GM23338 (cell line): ENCODE data around the gene SDR42E2. TPM values are rescaled to one million over a fixed set of nuclear protein-coding genes. Genes with fewer than 3 reads are reported as not detected.

Experiments used
- ATAC-seq: fragments of 200-7000 bp; cut with Tn5 transposase; 3 replicates; pipeline ENCODE4 v1.9.1; 2020
- DNase-seq: peaks from one replicate; pipeline ENCODE4 v3.0.0-alpha.2; 2015; ENCODE audit warnings: low spot score
- H2AFZ ChIP-seq: fragments of 200-600 bp; sonication (generic); 2 replicates; pipeline ENCODE4 v1.8.0; 2016; ENCODE audit warnings: antibody characterized with exemption, mild to moderate bottlenecking, moderate library complexity
- H3F3A ChIP-seq: fragments of 200-600 bp; sonication (generic); replicated peaks from 2 replicates; pipeline ENCODE4 v1.8.0; 2017; ENCODE audit warnings: antibody characterized with exemption, mixed run types, low read depth
- H3K27ac ChIP-seq: fragments of 200-600 bp; sonication (generic); 2 replicates; pipeline ENCODE4 v1.6.1; 2016; ENCODE audit warnings: low read depth
- H3K27me3 ChIP-seq: fragments of 200-600 bp; sonication (generic); 2 replicates; pipeline ENCODE4 v1.8.0; 2016; ENCODE audit warnings: mild to moderate bottlenecking, mixed run types, moderate library complexity; ENCODE audit not compliant: insufficient read depth
- H3K36me3 ChIP-seq: fragments of 200-600 bp; sonication (generic); 2 replicates; pipeline ENCODE4 v1.8.0; 2016; ENCODE audit warnings: mild to moderate bottlenecking; ENCODE audit not compliant: insufficient read depth
- H3K4me1 ChIP-seq: fragments of 200-600 bp; sonication (generic); 2 replicates; pipeline ENCODE4 v1.8.0; 2016; ENCODE audit warnings: mild to moderate bottlenecking, moderate library complexity; ENCODE audit not compliant: insufficient read depth
- H3K4me2 ChIP-seq: fragments of 200-600 bp; sonication (generic); 2 replicates; pipeline ENCODE4 v1.7.1; 2017; ENCODE audit warnings: mixed run types
- H3K4me3 ChIP-seq: fragments of 200-600 bp; sonication (generic); 2 replicates; pipeline ENCODE4 v1.6.1; 2016; ENCODE audit warnings: mixed run types
- H3K79me2 ChIP-seq: fragments of 200-600 bp; sonication (generic); replicated peaks from 2 replicates; pipeline ENCODE4 v1.8.0; 2017; ENCODE audit warnings: mild to moderate bottlenecking; ENCODE audit not compliant: insufficient read depth
- H3K9me2 ChIP-seq: fragments of 200-600 bp; sonication (generic); 2 replicates; pipeline ENCODE4 v1.8.0; 2017; ENCODE audit not compliant: insufficient read depth
- H4K20me1 ChIP-seq: fragments of 200-600 bp; sonication (generic); replicated peaks from 2 replicates; pipeline ENCODE4 v1.8.0; 2017; ENCODE audit warnings: mild to moderate bottlenecking; ENCODE audit not compliant: insufficient read depth
- H3K27ac Mint-ChIP-seq: 2 replicates; pipeline ENCODE4 v1.8.0; 2020; ENCODE audit warnings: inconsistent platforms, mild to moderate bottlenecking, moderate library complexity, mixed read lengths
- H3K27me3 Mint-ChIP-seq: 3 replicates; pipeline ENCODE4 v1.8.0; 2022; ENCODE audit warnings: low read depth, mild to moderate bottlenecking, moderate library complexity, mixed read lengths, inconsistent platforms; ENCODE audit not compliant: insufficient read depth, poor library complexity
- H3K36me3 Mint-ChIP-seq: 3 replicates; pipeline ENCODE4 v1.8.0; 2021; ENCODE audit warnings: low read depth, mild to moderate bottlenecking, inconsistent platforms, moderate library complexity, mixed read lengths
- H3K4me1 Mint-ChIP-seq: 3 replicates; pipeline ENCODE4 v1.8.0; 2020; ENCODE audit warnings: mild to moderate bottlenecking, inconsistent platforms, mixed read lengths
- H3K4me3 Mint-ChIP-seq: 3 replicates; pipeline ENCODE4 v1.8.0; 2021; ENCODE audit warnings: moderate library complexity, mild to moderate bottlenecking, inconsistent platforms, mixed read lengths
- H3K9me3 Mint-ChIP-seq: 3 replicates; pipeline ENCODE4 v1.8.0; 2020; ENCODE audit warnings: moderate library complexity, mild to moderate bottlenecking, inconsistent platforms, mixed read lengths
- POLR2AphosphoS5 ChIP-seq: IDR thresholded peaks from 2 replicates; pipeline ENCODE4 v1.6.1; 2016; ENCODE audit warnings: antibody characterized with exemption, low read depth
- STAT1 ChIP-seq: IDR thresholded peaks from one replicate; pipeline ENCODE4 v1.6.1; 2016; ENCODE audit warnings: antibody characterized with exemption; ENCODE audit not compliant: unreplicated experiment
- ZNF462 ChIP-seq: fragments of 250-450 bp; sonication (Bioruptor Pico); IDR thresholded peaks from 2 replicates; pipeline ENCODE4 v1.5.0; 2020; ENCODE audit warnings: mild to moderate bottlenecking, moderate library complexity
- polyA plus RNA-seq: library from polyadenylated mRNA; unstranded; fragments of >200 nt; fragmentation: Nextera tagmentation; extraction: Ambion mirVana; gene quantifications from 2 replicates; pipeline ENCODE4 v1.2.1, GENCODE V29; 2016
- total RNA-seq: library from RNA; depleted of rRNA; stranded (reverse); fragments of >200 nt; shearing (Covaris generic); gene quantifications from 2 replicates; pipeline ENCODE4 v1.2.3, GENCODE V29; 2014
- TF ChIP-seq, protein P1 (sequence below): IDR thresholded peaks from one replicate; pipeline ENCODE4 v1.6.1; 2018; ENCODE audit warnings: antibody characterized with exemption; ENCODE audit not compliant: unreplicated experiment
- TF ChIP-seq, protein P2 (sequence below), 2 experiments: fragments of 200-600 bp in 1 of 2; sonication (generic) in 1 of 2; conservative IDR thresholded peaks; 2 replicates each; pipeline versions ENCODE4 v1.5.1 to v1.6.1; 2016 to 2017; ENCODE audit warnings: antibody characterized with exemption in 2 of 2, low read depth in 2 of 2, mild to moderate bottlenecking in 2 of 2, moderate library complexity in 1 of 2

The SDR42E2 gene
- total and polyA plus RNA-seq, 2 experiments from 2014 or later: 0.15 TPM; not detected in 1

GRCh38 chr16:22162656-22163009 is 327 bp downstream of the SDR42E2 start (continued):
- no peak for TF ChIP-seq ZNF462 (CRISPR knock-in tag)
- no peak for TF ChIP-seq POLR2AphosphoS5
- TF ChIP-seq, protein P1, sequence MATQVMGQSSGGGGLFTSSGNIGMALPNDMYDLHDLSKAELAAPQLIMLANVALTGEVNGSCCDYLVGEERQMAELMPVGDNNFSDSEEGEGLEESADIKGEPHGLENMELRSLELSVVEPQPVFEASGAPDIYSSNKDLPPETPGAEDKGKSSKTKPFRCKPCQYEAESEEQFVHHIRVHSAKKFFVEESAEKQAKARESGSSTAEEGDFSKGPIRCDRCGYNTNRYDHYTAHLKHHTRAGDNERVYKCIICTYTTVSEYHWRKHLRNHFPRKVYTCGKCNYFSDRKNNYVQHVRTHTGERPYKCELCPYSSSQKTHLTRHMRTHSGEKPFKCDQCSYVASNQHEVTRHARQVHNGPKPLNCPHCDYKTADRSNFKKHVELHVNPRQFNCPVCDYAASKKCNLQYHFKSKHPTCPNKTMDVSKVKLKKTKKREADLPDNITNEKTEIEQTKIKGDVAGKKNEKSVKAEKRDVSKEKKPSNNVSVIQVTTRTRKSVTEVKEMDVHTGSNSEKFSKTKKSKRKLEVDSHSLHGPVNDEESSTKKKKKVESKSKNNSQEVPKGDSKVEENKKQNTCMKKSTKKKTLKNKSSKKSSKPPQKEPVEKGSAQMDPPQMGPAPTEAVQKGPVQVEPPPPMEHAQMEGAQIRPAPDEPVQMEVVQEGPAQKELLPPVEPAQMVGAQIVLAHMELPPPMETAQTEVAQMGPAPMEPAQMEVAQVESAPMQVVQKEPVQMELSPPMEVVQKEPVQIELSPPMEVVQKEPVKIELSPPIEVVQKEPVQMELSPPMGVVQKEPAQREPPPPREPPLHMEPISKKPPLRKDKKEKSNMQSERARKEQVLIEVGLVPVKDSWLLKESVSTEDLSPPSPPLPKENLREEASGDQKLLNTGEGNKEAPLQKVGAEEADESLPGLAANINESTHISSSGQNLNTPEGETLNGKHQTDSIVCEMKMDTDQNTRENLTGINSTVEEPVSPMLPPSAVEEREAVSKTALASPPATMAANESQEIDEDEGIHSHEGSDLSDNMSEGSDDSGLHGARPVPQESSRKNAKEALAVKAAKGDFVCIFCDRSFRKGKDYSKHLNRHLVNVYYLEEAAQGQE: no peak

DNA sequence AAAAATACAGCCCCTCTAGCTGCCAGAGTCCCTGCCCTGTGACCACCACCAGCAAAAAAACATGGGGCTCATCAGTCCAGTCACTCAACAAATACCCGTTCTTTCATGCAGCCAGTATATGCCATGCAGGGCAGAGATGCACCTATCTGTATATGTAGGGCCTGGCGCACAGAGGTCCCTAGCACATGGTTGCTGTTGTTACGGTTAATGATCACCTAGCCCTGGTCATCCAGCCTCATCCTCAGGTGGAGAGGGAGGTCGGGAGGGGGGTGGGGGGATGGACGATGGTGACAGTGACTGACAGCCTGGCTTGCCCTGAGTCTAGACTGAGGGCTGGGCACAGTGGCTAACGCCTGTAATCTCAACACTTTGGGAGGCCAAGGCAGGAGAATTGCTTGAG is 1.5 kb downstream of the SDR42E2 start:
- no peak overlapping the region for H3K27ac ChIP-seq
- peaks cover 8% of the 10 kb centered on the region; the same call in 1 of the 2 replicates for H3K9me2 ChIP-seq
- H3K79me2 ChIP-seq: no peaks in the 10 kb centered on the region
- Mint-ChIP-seq H3K4me1 (no peaks in the 10 kb centered on the region), H3K36me3 (peaks cover 4% of the 10 kb centered on the region; the same call in 2 of the 3 replicates), H3K9me3 (no peaks in the 10 kb centered on the region; the same call in 2 of the 3 replicates), H3K27ac (no peak overlapping the region), H3K27me3 (peaks cover 5% of the 10 kb centered on the region), H3K4me3 (no peak overlapping the region)
- ATAC-seq (no peak), DNase-seq (no peak)
- H4K20me1 ChIP-seq: no peaks in the 10 kb centered on the region
- H3K27me3 ChIP-seq: peaks cover 26% of the 10 kb centered on the region
- no peak overlapping the region for H3K4me3 ChIP-seq
- H3K4me1 ChIP-seq: no peaks in the 10 kb centered on the region; the same call in none of the 2 replicates
- TF ChIP-seq STAT1: no peak
- TF ChIP-seq, protein P2, sequence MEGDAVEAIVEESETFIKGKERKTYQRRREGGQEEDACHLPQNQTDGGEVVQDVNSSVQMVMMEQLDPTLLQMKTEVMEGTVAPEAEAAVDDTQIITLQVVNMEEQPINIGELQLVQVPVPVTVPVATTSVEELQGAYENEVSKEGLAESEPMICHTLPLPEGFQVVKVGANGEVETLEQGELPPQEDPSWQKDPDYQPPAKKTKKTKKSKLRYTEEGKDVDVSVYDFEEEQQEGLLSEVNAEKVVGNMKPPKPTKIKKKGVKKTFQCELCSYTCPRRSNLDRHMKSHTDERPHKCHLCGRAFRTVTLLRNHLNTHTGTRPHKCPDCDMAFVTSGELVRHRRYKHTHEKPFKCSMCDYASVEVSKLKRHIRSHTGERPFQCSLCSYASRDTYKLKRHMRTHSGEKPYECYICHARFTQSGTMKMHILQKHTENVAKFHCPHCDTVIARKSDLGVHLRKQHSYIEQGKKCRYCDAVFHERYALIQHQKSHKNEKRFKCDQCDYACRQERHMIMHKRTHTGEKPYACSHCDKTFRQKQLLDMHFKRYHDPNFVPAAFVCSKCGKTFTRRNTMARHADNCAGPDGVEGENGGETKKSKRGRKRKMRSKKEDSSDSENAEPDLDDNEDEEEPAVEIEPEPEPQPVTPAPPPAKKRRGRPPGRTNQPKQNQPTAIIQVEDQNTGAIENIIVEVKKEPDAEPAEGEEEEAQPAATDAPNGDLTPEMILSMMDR (conservative IDR thresholded peaks at IDR 0.05; ENCODE audit: low read depth in 2 of 2): no peak
- no peak overlapping the region for H3K4me2 ChIP-seq
- 0 out of 2 replicates have a peak, but pooled peaks cover 6% of the 10 kb centered on the region for H3F3A ChIP-seq
- H3K36me3 ChIP-seq: no peaks in the 10 kb centered on the region
- no peak overlapping the region for H2AFZ ChIP-seq
